Neural cell (in vitro differentiated cells): ENCODE data around the gene FOXO4. TPM values are rescaled to one million over a fixed set of nuclear protein-coding genes. Genes with fewer than 3 reads are reported as not detected.

Experiments
- H2AFZ ChIP-seq: fragments of 200-600, 300-800 bp; sonication (generic), shearing (Covaris generic); 2 replicates; pipeline ENCODE4 v1.6.0; 2014; ENCODE audit warnings: low read depth, mild to moderate bottlenecking, antibody characterized with exemption, low read length, moderate library complexity
- H3F3A ChIP-seq: fragments of 200-600 bp; shearing (Covaris generic); 2 replicates; pipeline ENCODE4 v1.6.1; 2016; ENCODE audit warnings: mild to moderate bottlenecking, moderate library complexity, mixed read lengths, antibody characterized with exemption, low read length; ENCODE audit not compliant: insufficient read depth, poor library complexity, severe bottlenecking
- H3K27ac ChIP-seq: fragments of 200-600, 300-800 bp; sonication (generic), shearing (Covaris generic); 2 replicates; pipeline ENCODE4 v1.5.1; 2014; ENCODE audit warnings: mild to moderate bottlenecking, low read length, moderate library complexity
- H3K27me3 ChIP-seq: fragments of 300-800, 200-600 bp; sonication (generic), shearing (Covaris generic); 2 replicates; pipeline ENCODE4 v1.6.0; 2014; ENCODE audit warnings: mild to moderate bottlenecking, low read depth, low read length, moderate library complexity; ENCODE audit not compliant: insufficient read depth
- H3K36me3 ChIP-seq: fragments of 300-800, 200-600 bp; sonication (generic), shearing (Covaris generic); 2 replicates; pipeline ENCODE4 v1.5.1; 2014; ENCODE audit warnings: mild to moderate bottlenecking, antibody characterized with exemption, low read length, moderate library complexity; ENCODE audit not compliant: insufficient read depth
- H3K4me2 ChIP-seq: fragments of 300-800, 200-600 bp; sonication (generic), shearing (Covaris generic); 2 replicates; pipeline ENCODE4 v1.6.0; 2014; ENCODE audit warnings: mild to moderate bottlenecking, low read length
- H3K4me3 ChIP-seq: fragments of 300-800, 200-600 bp; sonication (generic), shearing (Covaris generic); 2 replicates; pipeline ENCODE4 v1.5.1; 2014; ENCODE audit warnings: mild to moderate bottlenecking, low read length, moderate library complexity
- H3K79me2 ChIP-seq: fragments of 200-600 bp; shearing (Covaris generic); replicated peaks from 2 replicates; pipeline ENCODE4 v1.6.0; 2014; ENCODE audit warnings: mild to moderate bottlenecking, low read length, moderate library complexity; ENCODE audit not compliant: insufficient read depth
- H3K9ac ChIP-seq: fragments of 300-800, 200-600 bp; sonication (generic), shearing (Covaris generic); 2 replicates; pipeline ENCODE4 v1.6.1; 2016; ENCODE audit warnings: mild to moderate bottlenecking, low read length, mixed read lengths
- H3K9me2 ChIP-seq: fragments of 200-600 bp; shearing (Covaris generic); 2 replicates; pipeline ENCODE4 v1.6.1; 2016; ENCODE audit warnings: mild to moderate bottlenecking, low read length, mixed read lengths; ENCODE audit not compliant: insufficient read depth
- H3K9me3 ChIP-seq: fragments of 200-600, 300-800 bp; sonication (generic), shearing (Covaris generic); 2 replicates; pipeline ENCODE4 v1.6.1; 2016; ENCODE audit warnings: mild to moderate bottlenecking, mixed run types, low read length, moderate library complexity, mixed read lengths
- H4K20me1 ChIP-seq: fragments of 200-600 bp; shearing (Covaris generic); 2 replicates; pipeline ENCODE4 v1.6.1; 2016; ENCODE audit warnings: mild to moderate bottlenecking, mixed run types; ENCODE audit not compliant: insufficient read depth
- CTCF ChIP-seq: fragments of 450-650 bp; IDR thresholded peaks from 2 replicates; pipeline ENCODE4 v1.5.1; 2014; ENCODE audit warnings: antibody characterized with exemption, mild to moderate bottlenecking, moderate library complexity; ENCODE audit not compliant: poor library complexity, severe bottlenecking
- EP300 ChIP-seq: fragments of 450-650 bp; conservative IDR thresholded peaks from 2 replicates; pipeline ENCODE4 v1.6.1; 2014; ENCODE audit warnings: antibody characterized with exemption, mild to moderate bottlenecking, moderate library complexity; ENCODE audit not compliant: poor library complexity, severe bottlenecking
- EZH2 ChIP-seq: fragments of 200-600, 300-800 bp; shearing (Covaris generic), sonication (generic); IDR thresholded peaks from 2 replicates; pipeline ENCODE4 v1.6.1; 2014; ENCODE audit warnings: antibody characterized with exemption, low read length, borderline replicate concordance, mild to moderate bottlenecking; ENCODE audit not compliant: insufficient read depth, poor library complexity, severe bottlenecking
- MXI1 ChIP-seq: fragments of 450-650 bp; conservative IDR thresholded peaks from 2 replicates; pipeline ENCODE4 v1.6.1; 2014; ENCODE audit warnings: antibody characterized with exemption, mild to moderate bottlenecking; ENCODE audit not compliant: poor library complexity, severe bottlenecking
- POLR2AphosphoS5 ChIP-seq: IDR thresholded peaks from 2 replicates; pipeline ENCODE4 v1.6.1; 2012
- RAD21 ChIP-seq: fragments of 450-650 bp; conservative IDR thresholded peaks from 2 replicates; pipeline ENCODE4 v1.6.1; 2014; ENCODE audit warnings: antibody characterized with exemption, mild to moderate bottlenecking, moderate library complexity
- REST ChIP-seq: IDR thresholded peaks from 2 replicates; pipeline ENCODE4 v1.6.1; 2012; ENCODE audit warnings: borderline replicate concordance
- SMC3 ChIP-seq: fragments of 450-650 bp; conservative IDR thresholded peaks from 2 replicates; pipeline ENCODE4 v1.6.1; 2014; ENCODE audit warnings: antibody characterized with exemption, mild to moderate bottlenecking, moderate library complexity; ENCODE audit not compliant: poor library complexity
- TAF1 ChIP-seq: IDR thresholded peaks from 2 replicates; pipeline ENCODE4 v1.6.1; 2012; ENCODE audit warnings: low read depth
- polyA plus RNA-seq: library from polyadenylated mRNA; depleted of rRNA; stranded (reverse); fragments of >200 nt; gene quantifications from 2 replicates; pipeline ENCODE4 v1.2.3, GENCODE V29; 2014

Gene FOXO4
- polyA plus RNA-seq, 1 donor from 2014 or later, result 1.9 TPM

- no peaks in the 10 kb centered on the region for H3K9me2 ChIP-seq
- no peaks in the 10 kb centered on the region for H4K20me1 ChIP-seq
- H2AFZ ChIP-seq, result no peak overlapping the region
- H3F3A ChIP-seq, result no peaks in the 10 kb centered on the region
- H3K27me3 ChIP-seq, result no peaks in the 10 kb centered on the region
- no peaks in the 10 kb centered on the region for H3K79me2 ChIP-seq
- no peak overlapping the region for H3K9ac ChIP-seq
- no peaks in the 10 kb centered on the region for H3K9me3 ChIP-seq
- TF ChIP-seq MXI1 (no peak), EZH2 (no peak), POLR2AphosphoS5 (no peak), TAF1 (no peak), CTCF (no peak), REST (no peak), SMC3 (no peak), EP300 (no peak)
- H3K4me2 ChIP-seq, result no peak overlapping the region
- no peaks in the 10 kb centered on the region for H3K36me3 ChIP-seq
- no peak overlapping the region for H3K4me3 ChIP-seq
- no peak overlapping the region for H3K27ac ChIP-seq
Observed at GRCh38 chrX:71070531-71070930, 25.1 kb upstream of the FOXO4 start.

GRCh38 chrX:71081330-71082123 lies 14.1 kb upstream of the FOXO4 start:
- Histone ChIP-seq H3F3A (no peaks in the 10 kb centered on the region), H3K79me2 (no peaks in the 10 kb centered on the region), H2AFZ (no peak overlapping the region), H3K36me3 (no peaks in the 10 kb centered on the region), H3K9ac (no peak overlapping the region), H4K20me1 (no peaks in the 10 kb centered on the region), H3K4me2 (no peak overlapping the region), H3K27ac (no peak overlapping the region), H3K4me3 (no peak overlapping the region), H3K27me3 (no peaks in the 10 kb centered on the region), H3K9me2 (no peaks in the 10 kb centered on the region), H3K9me3 (no peaks in the 10 kb centered on the region)
- TF ChIP-seq MXI1 (no peak), SMC3 (no peak), EP300 (no peak), RAD21 (no peak), CTCF (no peak), TAF1 (no peak)
